Measurements from ENCODE around the gene EPB41L2.

The EPB41L2 gene

GRCh38 chr6:130794738-130795137 lies 268.3 kb downstream of the EPB41L2 start:
- DNase-seq (ENCODE audit: low read depth): no peak

- no peak for DNase-seq (ENCODE audit: low read depth)
Observed at GRCh38 chr6:130794010-130794697, 268.9 kb downstream of the EPB41L2 start.
